ENCODE results near the gene CFAP46.

GRCh38 chr10:132972986-132973902, 30.9 kb upstream of the CFAP46 start:
- TF ChIP-seq ESRRG (CRISPR knock-in tag; IDR thresholded peaks at IDR 0.05) (no peak), ZFP3 (CRISPR knock-in tag; IDR thresholded peaks at IDR 0.05) (no peak), CSRNP3 (CRISPR knock-in tag; IDR thresholded peaks at IDR 0.05) (no peak), ISL1 (CRISPR knock-in tag; IDR thresholded peaks at IDR 0.05) (no peak), RARB (CRISPR knock-in tag; IDR thresholded peaks at IDR 0.05) (no peak), ARNTL (CRISPR knock-in tag; IDR thresholded peaks at IDR 0.05; ENCODE audit: borderline replicate concordance, low read depth) (no peak), CREB5 (CRISPR knock-in tag; IDR thresholded peaks at IDR 0.05; ENCODE audit: low read depth) (no peak), PPARA (CRISPR knock-in tag; IDR thresholded peaks at IDR 0.05; ENCODE audit: borderline replicate concordance) (no peak), SNAI2 (CRISPR knock-in tag; IDR thresholded peaks at IDR 0.05) (no peak), ZC3H10 (CRISPR knock-in tag; IDR thresholded peaks at IDR 0.05) (no peak), POU6F1 (CRISPR knock-in tag; IDR thresholded peaks at IDR 0.05; ENCODE audit: borderline replicate concordance, low read depth) (no peak), GLIS3 (CRISPR knock-in tag; IDR thresholded peaks at IDR 0.05) (no peak)

Data from SK-N-SH treated with all-trans-retinoic acid at 6 μM for 48 hours (cell line).